Mesenchymal stem cell (in vitro differentiated cells and primary cell): ENCODE measurements around the gene PAOX.
"Not testable (repeated sequence)": the region's sequence is repeated elsewhere in the genome, so short reads cannot be mapped to it uniquely, and the experiment has no call there.

Source experiments
- DNase-seq: peaks from one replicate; pipeline ENCODE4 v3.0.0-alpha.2; 2013
- H2AFZ ChIP-seq: one replicate; pipeline ENCODE4 v1.6.1; 2013; ENCODE audit warnings: low read depth, mild to moderate bottlenecking, control low read depth, inconsistent platforms, low read length, moderate library complexity
- H2AK5ac ChIP-seq: 2 replicates; pipeline ENCODE4 v1.6.1; 2013; ENCODE audit warnings: low read length, moderate library complexity, mild to moderate bottlenecking, inconsistent platforms; ENCODE audit not compliant: severe bottlenecking
- H2BK120ac ChIP-seq: one replicate; pipeline ENCODE4 v1.6.1; 2013; ENCODE audit warnings: low read depth, mild to moderate bottlenecking, inconsistent platforms, low read length, moderate library complexity
- H2BK12ac ChIP-seq, 2 experiments: one replicate each; pipeline ENCODE4 v1.6.1; 2013; ENCODE audit warnings: inconsistent platforms in 2 of 2, low read length in 2 of 2, mild to moderate bottlenecking in 2 of 2, moderate library complexity in 2 of 2, control low read depth in 1 of 2
- H2BK15ac ChIP-seq: one replicate; pipeline ENCODE4 v1.6.1; 2013; ENCODE audit warnings: mild to moderate bottlenecking, low read depth, inconsistent platforms; ENCODE audit not compliant: poor library complexity, severe bottlenecking
- H2BK5ac ChIP-seq: 2 replicates; pipeline ENCODE4 v1.6.1; 2013; ENCODE audit warnings: low read depth, mild to moderate bottlenecking, low read length, control low read depth, inconsistent platforms; ENCODE audit not compliant: poor library complexity, severe bottlenecking
- H3K14ac ChIP-seq, 2 experiments: one replicate each; pipeline ENCODE4 v1.6.1; 2013; ENCODE audit warnings: inconsistent platforms in 2 of 2, low read length in 2 of 2, control low read depth in 1 of 2, mild to moderate bottlenecking in 1 of 2, moderate library complexity in 1 of 2
- H3K18ac ChIP-seq, 2 experiments: one replicate each; pipeline ENCODE4 v1.6.1; 2013; ENCODE audit warnings: inconsistent platforms in 2 of 2, low read length in 2 of 2, control low read depth in 1 of 2, low read depth in 1 of 2, mild to moderate bottlenecking in 1 of 2
- H3K23ac ChIP-seq, 2 experiments: one replicate each; pipeline ENCODE4 v1.6.1; 2013; ENCODE audit warnings: inconsistent platforms in 2 of 2, low read length in 2 of 2, mild to moderate bottlenecking in 2 of 2, moderate library complexity in 2 of 2, control low read depth in 1 of 2
- H3K27ac ChIP-seq: 2 replicates; pipeline ENCODE4 v1.5.1; 2013; ENCODE audit warnings: mild to moderate bottlenecking, moderate library complexity, low read length, control low read depth, inconsistent platforms; ENCODE audit not compliant: poor library complexity, severe bottlenecking
- H3K27me3 ChIP-seq, 2 experiments: 2 replicates each; pipeline versions ENCODE4 v1.6.1 to v1.7.0; 2013; ENCODE audit warnings: low read length in 2 of 2, mild to moderate bottlenecking in 2 of 2, moderate library complexity in 2 of 2, control low read depth in 1 of 2, inconsistent platforms in 1 of 2; ENCODE audit not compliant: control insufficient read depth in 1 of 2, insufficient read depth in 1 of 2
- H3K36me3 ChIP-seq, 2 experiments: 2 replicates each; pipeline versions ENCODE4 v1.6.1 to v1.7.0; 2013; ENCODE audit warnings: low read length in 2 of 2, control low read depth in 1 of 2, inconsistent platforms in 1 of 2, low read depth in 1 of 2, mild to moderate bottlenecking in 1 of 2; ENCODE audit not compliant: insufficient read depth in 2 of 2, control insufficient read depth in 1 of 2
- H3K4ac ChIP-seq, 2 experiments: one replicate each; pipeline ENCODE4 v1.6.1; 2013; ENCODE audit warnings: inconsistent platforms in 2 of 2, low read length in 2 of 2, mild to moderate bottlenecking in 2 of 2, moderate library complexity in 2 of 2, control low read depth in 1 of 2, low read depth in 1 of 2
- H3K4me1 ChIP-seq: 2 replicates; pipeline ENCODE4 v1.6.1; 2013; ENCODE audit warnings: low read depth, low read length, control low read depth; ENCODE audit not compliant: control insufficient read depth, insufficient read depth
- H3K4me2 ChIP-seq: 2 replicates; pipeline ENCODE4 v1.6.1; 2013; ENCODE audit warnings: low read length, mild to moderate bottlenecking, inconsistent platforms; ENCODE audit not compliant: poor library complexity, severe bottlenecking
- H3K4me3 ChIP-seq, 2 experiments: 2 replicates each; pipeline versions ENCODE4 v1.5.1 to v1.7.0; 2013; ENCODE audit warnings: low read length in 2 of 2, mild to moderate bottlenecking in 2 of 2, control low read depth in 1 of 2, low read depth in 1 of 2; ENCODE audit not compliant: insufficient read depth in 1 of 2
- H3K79me1 ChIP-seq: replicated peaks from 2 replicates; pipeline ENCODE4 v1.6.1; 2013; ENCODE audit warnings: mild to moderate bottlenecking, control low read depth, low read length, inconsistent platforms; ENCODE audit not compliant: poor library complexity, severe bottlenecking
- H3K9ac ChIP-seq: 2 replicates; pipeline ENCODE4 v1.7.0; 2013; ENCODE audit warnings: mild to moderate bottlenecking, low read length, moderate library complexity
- H3K9me3 ChIP-seq: 2 replicates; pipeline ENCODE4 v1.7.0; 2013; ENCODE audit warnings: mild to moderate bottlenecking, low read length; ENCODE audit not compliant: control insufficient read depth
- H4K8ac ChIP-seq: one replicate; pipeline ENCODE4 v1.6.1; 2013; ENCODE audit warnings: inconsistent platforms, mild to moderate bottlenecking, low read length, moderate library complexity
- H4K91ac ChIP-seq: one replicate; pipeline ENCODE4 v1.6.1; 2013; ENCODE audit warnings: mild to moderate bottlenecking, low read length, inconsistent platforms
- WGBS: methylation state at CpG from one replicate; pipeline ENCODE4 v1.1.7; 2013; ENCODE audit warnings: mixed read lengths; 5-methylcytosine and 5-hydroxymethylcytosine counted together

Gene PAOX

GRCh38 chr10:133431888-133432613, 53.0 kb downstream of the PAOX start:
- H3K4me1 ChIP-seq, H3K27ac ChIP-seq, H3K36me3 ChIP-seq, H4K91ac ChIP-seq, H2BK5ac ChIP-seq, H3K18ac ChIP-seq, H2AFZ ChIP-seq, H2BK12ac ChIP-seq, H3K4ac ChIP-seq, H4K8ac ChIP-seq, DNase-seq, H3K4me3 ChIP-seq, H3K14ac ChIP-seq, H3K9ac ChIP-seq, H3K9me3 ChIP-seq, H2BK15ac ChIP-seq, H2BK120ac ChIP-seq, H3K23ac ChIP-seq, H3K27me3 ChIP-seq, H3K4me2 ChIP-seq, H2AK5ac ChIP-seq, H3K79me1 ChIP-seq: not testable (repeated sequence)
- 81% methylated on average over 3 of the region's 9 CpGs for WGBS

GRCh38 chr10:133432789-133433188, 53.7 kb downstream of the PAOX start:
- H3K4me2 ChIP-seq, H3K4ac ChIP-seq, H2BK120ac ChIP-seq, H3K18ac ChIP-seq, H3K23ac ChIP-seq, H3K4me1 ChIP-seq, H2BK5ac ChIP-seq, H3K4me3 ChIP-seq, H3K36me3 ChIP-seq, H2BK12ac ChIP-seq, H3K79me1 ChIP-seq, H4K91ac ChIP-seq, H2BK15ac ChIP-seq, H3K27ac ChIP-seq, H3K9me3 ChIP-seq, H3K14ac ChIP-seq, DNase-seq, H3K9ac ChIP-seq, H2AK5ac ChIP-seq, H4K8ac ChIP-seq, H2AFZ ChIP-seq, H3K27me3 ChIP-seq: not testable (repeated sequence)
- no CpG with 5 or more reads among the region's 25 CpGs for whole genome bisulfite sequencing

GRCh38 chr10:133438711-133439273, 59.7 kb downstream of the PAOX start:
- Histone ChIP-seq H3K4ac (no peak overlapping the region), H2AK5ac (no peak overlapping the region), H3K36me3 (peaks cover 5 to 21% of the 10 kb centered on the region in 2 experiments), H3K4me3 (no peak overlapping the region), H2AFZ (no peak overlapping the region), H3K4me2 (no peak overlapping the region), H2BK12ac (no peak overlapping the region), H3K18ac (no peak overlapping the region), H3K9ac (no peak overlapping the region), H3K79me1 (no peaks in the 10 kb centered on the region), H4K8ac (no peak overlapping the region), H2BK5ac (no peak overlapping the region), H3K9me3 (no peaks in the 10 kb centered on the region), H3K27ac (no peak overlapping the region), H3K23ac (no peak overlapping the region), H3K4me1 (peaks cover 11% of the 10 kb centered on the region), H2BK15ac (no peak overlapping the region), H3K27me3 (no peaks in the 10 kb centered on the region), H2BK120ac (no peak overlapping the region), H3K14ac (no peak overlapping the region), H4K91ac (no peak overlapping the region)
- DNase-seq, result no peak
- 76% methylated on average over 10 of the region's 11 CpGs for WGBS

GRCh38 chr10:133439517-133440461, 60.7 kb downstream of the PAOX start:
- no peaks in the 10 kb centered on the region for H3K9me3 ChIP-seq

More at GRCh38 chr10:133439517-133440461, 60.7 kb downstream of the PAOX start:
- no peak overlapping the region for H3K4ac ChIP-seq
- 82% methylated on average over 25 of the region's 25 CpGs for WGBS
- no peak overlapping the region for H3K23ac ChIP-seq
- H3K36me3 ChIP-seq, result peaks cover 5 to 21% of the 10 kb centered on the region in 2 experiments
- no peak overlapping the region for H4K8ac ChIP-seq
- no peaks in the 10 kb centered on the region for H3K27me3 ChIP-seq
- H3K4me3 ChIP-seq, result no peak overlapping the region
- H3K4me2 ChIP-seq, result no peak overlapping the region
- H4K91ac ChIP-seq, result no peak overlapping the region
- no peak overlapping the region for H3K14ac ChIP-seq
- H3K9ac ChIP-seq, result no peak overlapping the region
- H2BK12ac ChIP-seq, result no peak overlapping the region
- H2AFZ ChIP-seq, result no peak overlapping the region
- no peak overlapping the region for H2BK5ac ChIP-seq
- no peak overlapping the region for H2BK120ac ChIP-seq
- no peak overlapping the region for H2BK15ac ChIP-seq
- no peak overlapping the region for H2AK5ac ChIP-seq
- no peak overlapping the region for H3K18ac ChIP-seq
- H3K4me1 ChIP-seq, result peaks cover 11% of the 10 kb centered on the region
- no peak for DNase-seq
- H3K79me1 ChIP-seq, result no peaks in the 10 kb centered on the region
- no peak overlapping the region for H3K27ac ChIP-seq
